HG03103 (cell line): ENCODE data around the gene XXYLT1.

Experiments
- ATAC-seq: cut with Tn5 transposase; IDR thresholded peaks from one replicate; pipeline ENCODE4 v1.9.1; 2021; ENCODE audit warnings: low read depth; ENCODE audit not compliant: unreplicated experiment

XXYLT1 gene

GRCh38 chr3:195139876-195140240 is 131.1 kb downstream of the XXYLT1 start:
- no peak for ATAC-seq

- no peak for ATAC-seq
Observed at GRCh38 chr3:195139091-195139875, 131.7 kb downstream of the XXYLT1 start.

- no peak for ATAC-seq
Observed at GRCh38 chr3:195137638-195138588, 133.0 kb downstream of the XXYLT1 start.

GRCh38 chr3:195135917-195136316 is 135.0 kb downstream of the XXYLT1 start:
- ATAC-seq, result no peak

GRCh38 chr3:195134431-195134830 is 136.5 kb downstream of the XXYLT1 start:
- ATAC-seq, result no peak

- ATAC-seq, result no peak
Observed at GRCh38 chr3:195133462-195133861, 137.5 kb downstream of the XXYLT1 start.

- ATAC-seq, result no peak
Observed at GRCh38 chr3:195133013-195133412, 137.9 kb downstream of the XXYLT1 start.

GRCh38 chr3:195131176-195131575 is 139.8 kb downstream of the XXYLT1 start:
- ATAC-seq, result no peak

GRCh38 chr3:195129644-195130492 is 141.1 kb downstream of the XXYLT1 start:
- peak; percentile 86 for ATAC-seq

GRCh38 chr3:195129072-195129643 is 141.8 kb downstream of the XXYLT1 start:
- no peak for ATAC-seq

GRCh38 chr3:195128255-195129071 is 142.5 kb downstream of the XXYLT1 start:
- no peak for ATAC-seq

- ATAC-seq, result no peak
Observed at GRCh38 chr3:195126056-195126605, 144.8 kb downstream of the XXYLT1 start.

- no peak for ATAC-seq
Observed at GRCh38 chr3:195125646-195126045, 145.3 kb downstream of the XXYLT1 start.

GRCh38 chr3:195124378-195124992 is 146.5 kb downstream of the XXYLT1 start:
- no peak for ATAC-seq

GRCh38 chr3:195123281-195123691 is 147.7 kb downstream of the XXYLT1 start:
- ATAC-seq, result no peak

GRCh38 chr3:195122261-195122660 is 148.7 kb downstream of the XXYLT1 start:
- ATAC-seq, result no peak

GRCh38 chr3:195120267-195120601 is 150.7 kb downstream of the XXYLT1 start:
- ATAC-seq, result no peak

GRCh38 chr3:195119461-195120266 is 151.3 kb downstream of the XXYLT1 start:
- no peak for ATAC-seq
